ENCODE measurements around the gene SPC24.
A peak's percentile ranks its signal among the peaks of the same experiment; 100 is the strongest.
"Not testable (repeated sequence)": the region's sequence is repeated elsewhere in the genome, so short reads cannot be mapped to it uniquely, and the experiment has no call there.

SPC24 gene

DNA sequence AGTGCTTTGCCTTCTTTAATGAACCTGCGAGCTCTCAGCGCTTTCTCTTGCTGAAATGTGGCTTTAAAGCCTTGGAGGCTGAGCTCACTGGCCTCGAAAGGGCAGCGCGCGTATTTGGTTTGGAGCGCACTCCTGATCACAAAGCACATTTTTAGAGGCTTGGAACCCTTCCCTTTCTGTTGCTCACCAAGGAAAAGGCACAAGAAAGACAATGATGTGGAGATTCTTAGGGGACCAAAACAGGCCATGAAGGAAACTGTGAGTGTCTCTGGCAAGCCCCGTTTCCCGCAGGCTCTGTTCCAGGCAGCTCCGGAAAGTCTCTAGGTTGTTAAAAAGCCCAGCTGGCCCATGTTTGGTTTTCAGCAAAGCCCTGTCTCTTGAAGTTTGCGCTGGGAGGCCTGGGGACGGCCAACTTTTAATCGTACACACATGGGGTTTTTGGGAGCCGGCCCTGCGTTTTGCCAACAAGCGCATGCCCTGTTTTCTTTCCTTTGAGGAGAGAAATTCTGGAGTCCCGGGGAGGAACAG, 9.4 kb upstream of the SPC24 start:
- no peak for DNase-seq (ENCODE audit: low read depth)

DNA sequence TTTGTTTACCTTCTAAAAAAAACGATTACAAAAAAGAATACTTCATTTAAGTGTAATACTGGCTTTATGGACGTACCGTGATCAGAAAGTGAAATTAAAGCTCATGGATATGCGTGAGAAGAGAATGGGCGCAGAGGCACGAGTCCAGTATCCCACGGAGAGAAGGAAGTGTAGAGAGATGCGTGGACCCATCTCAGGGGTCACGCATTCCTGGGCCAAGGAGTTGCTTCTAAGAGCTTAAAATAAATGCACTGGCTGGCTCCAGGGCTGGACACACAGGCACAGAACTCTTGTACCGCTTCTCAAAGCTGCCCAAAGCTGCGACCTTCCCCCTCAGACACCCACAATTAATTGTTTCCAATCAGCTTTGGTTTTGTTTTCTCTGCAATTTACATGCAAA, 8.7 kb upstream of the SPC24 start:
- DNase-seq (ENCODE audit: low read depth): no peak

GRCh38 chr19:11160440-11160768, 4.8 kb upstream of the SPC24 start:
- not testable (repeated sequence) for DNase-seq (ENCODE audit: low read depth)

DNA sequence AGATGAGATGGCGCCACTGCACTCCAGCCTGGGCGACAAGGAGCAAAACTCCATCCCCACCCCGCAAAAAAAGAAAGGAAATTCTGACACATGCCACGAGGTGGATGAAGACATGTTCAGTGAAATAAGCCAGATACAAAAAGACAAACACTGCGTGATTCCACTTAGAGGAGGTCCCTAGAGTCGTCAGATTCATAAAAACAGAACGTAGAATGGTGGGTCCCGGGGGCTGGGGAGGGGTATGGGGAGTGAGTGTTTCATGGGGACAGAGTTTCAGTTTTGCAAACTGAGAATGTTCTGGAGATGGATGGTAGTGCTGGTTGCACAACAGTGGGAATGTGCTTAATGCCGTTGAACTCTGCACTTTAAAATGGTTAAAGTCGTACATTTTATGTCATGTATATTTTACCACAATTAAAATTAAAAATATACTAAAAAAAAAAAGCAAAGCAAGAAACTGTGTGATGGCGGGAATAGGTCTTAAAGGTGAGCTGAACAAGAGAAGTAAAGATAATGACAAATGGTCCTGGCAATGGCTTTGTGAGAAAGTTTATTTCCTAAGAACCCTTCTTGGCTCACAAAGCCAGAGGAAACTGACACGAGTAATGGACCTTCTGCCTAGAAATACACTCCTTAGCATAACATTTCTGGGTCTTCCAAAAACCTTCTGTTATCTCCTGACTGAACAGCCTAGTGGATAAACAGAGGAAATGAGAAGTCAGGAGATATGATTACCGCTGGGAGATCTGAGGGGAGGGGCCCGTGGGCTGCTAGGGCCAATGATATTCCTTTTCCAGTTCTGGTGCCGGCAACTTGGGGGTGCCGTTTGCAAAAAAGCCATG, 4.2 kb upstream of the SPC24 start:
- DNase-seq (ENCODE audit: low read depth): no peak

GRCh38 chr19:11154683-11155047, 917 bp downstream of the SPC24 start:
- DNase-seq (ENCODE audit: low read depth): no peak

DNA sequence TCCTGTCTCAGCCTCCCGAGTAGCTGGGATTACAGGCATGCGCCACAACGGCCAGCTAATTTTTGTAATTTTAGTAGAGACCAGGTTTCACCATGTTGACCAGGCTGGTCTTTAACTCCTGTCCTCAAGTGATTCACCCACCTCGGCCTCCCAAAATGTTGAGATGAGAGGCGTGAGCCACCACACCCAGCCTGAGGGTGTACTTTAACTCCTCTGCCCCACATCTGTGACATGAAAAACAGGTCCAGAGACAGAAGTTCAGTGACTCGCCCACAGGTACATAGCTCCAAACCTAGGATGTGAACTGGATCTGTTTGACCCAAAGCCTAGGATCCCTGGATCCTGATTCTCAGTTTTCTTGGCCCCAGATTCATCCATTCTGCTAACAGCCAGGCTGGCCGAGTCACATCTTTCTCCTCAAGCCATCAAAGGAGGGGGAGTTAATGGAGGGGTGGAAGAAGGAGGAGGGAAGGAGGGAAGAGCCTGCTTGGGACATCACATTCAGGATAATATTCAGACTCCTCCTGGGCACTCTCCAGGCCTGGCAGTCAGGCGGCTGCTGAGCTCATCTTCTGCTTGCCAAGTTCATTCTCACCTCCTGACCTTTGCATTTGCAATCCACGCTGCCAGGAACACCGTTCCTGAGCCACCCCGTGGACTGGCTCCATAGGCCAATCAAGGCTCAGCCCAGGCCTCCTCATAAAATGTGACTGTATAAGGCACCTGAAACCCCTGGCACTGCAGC, 3.1 kb downstream of the SPC24 start:
- DNase-seq (ENCODE audit: low read depth): no peak

DNA sequence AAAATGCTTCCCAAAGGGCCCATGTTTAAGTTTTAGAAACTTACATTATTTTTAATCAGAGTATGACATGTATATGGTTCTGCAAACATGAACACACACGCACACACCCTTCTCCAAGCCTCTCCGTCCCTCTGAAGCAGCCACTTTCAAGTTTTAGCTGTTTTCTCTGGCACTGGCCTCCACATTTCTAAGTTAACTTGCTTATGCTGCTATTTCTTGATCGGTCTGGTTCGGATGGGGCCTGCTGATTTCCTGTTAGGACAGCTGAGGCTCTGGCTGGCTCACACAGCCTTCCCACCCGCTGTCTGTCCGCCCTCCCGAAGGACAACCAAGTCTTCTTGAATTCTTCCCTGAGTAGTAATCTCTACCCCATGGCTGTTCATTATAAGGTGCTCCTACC, 4.4 kb downstream of the SPC24 start:
- DNase-seq (ENCODE audit: low read depth): no peak

- no peak for DNase-seq (ENCODE audit: low read depth)
Observed at GRCh38 chr19:11148001-11148400, 7.6 kb downstream of the SPC24 start.

- DNase-seq (ENCODE audit: low read depth): no peak
Observed at GRCh38 chr19:11145536-11145924, 10.1 kb downstream of the SPC24 start.

DNA sequence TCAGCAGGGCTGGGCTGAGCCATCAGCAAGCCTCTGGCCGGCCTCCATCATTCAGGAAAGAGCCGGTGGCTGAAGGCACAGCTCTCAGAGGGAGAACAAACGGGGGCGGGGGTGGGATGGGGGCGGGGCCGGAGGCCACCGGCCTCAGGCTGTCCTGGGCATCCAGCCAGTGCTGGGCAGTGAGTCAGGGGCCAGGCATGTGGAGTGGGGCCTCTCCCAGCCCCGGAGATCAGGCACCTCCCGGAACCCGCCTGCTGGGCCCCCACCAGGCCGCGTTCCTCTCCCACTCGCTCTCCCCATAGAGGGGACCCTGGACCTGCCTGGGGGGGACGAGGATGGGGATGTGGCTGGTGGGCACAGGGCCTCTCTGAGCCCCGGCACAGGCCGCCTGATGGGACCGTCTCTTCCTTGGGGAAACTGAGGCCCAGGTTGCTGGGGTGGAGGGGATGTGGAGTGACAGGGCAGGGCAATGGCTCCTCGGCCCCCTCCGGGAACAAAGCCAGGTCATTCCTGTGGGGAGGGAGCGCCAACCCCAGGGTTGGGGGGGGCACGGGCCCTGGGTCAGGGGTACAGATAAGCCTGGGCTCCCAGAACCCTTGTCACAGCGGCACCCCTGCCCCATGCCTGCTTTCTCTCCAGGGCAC, 12.9 kb downstream of the SPC24 start:
- no peak for DNase-seq (ENCODE audit: low read depth)

DNA sequence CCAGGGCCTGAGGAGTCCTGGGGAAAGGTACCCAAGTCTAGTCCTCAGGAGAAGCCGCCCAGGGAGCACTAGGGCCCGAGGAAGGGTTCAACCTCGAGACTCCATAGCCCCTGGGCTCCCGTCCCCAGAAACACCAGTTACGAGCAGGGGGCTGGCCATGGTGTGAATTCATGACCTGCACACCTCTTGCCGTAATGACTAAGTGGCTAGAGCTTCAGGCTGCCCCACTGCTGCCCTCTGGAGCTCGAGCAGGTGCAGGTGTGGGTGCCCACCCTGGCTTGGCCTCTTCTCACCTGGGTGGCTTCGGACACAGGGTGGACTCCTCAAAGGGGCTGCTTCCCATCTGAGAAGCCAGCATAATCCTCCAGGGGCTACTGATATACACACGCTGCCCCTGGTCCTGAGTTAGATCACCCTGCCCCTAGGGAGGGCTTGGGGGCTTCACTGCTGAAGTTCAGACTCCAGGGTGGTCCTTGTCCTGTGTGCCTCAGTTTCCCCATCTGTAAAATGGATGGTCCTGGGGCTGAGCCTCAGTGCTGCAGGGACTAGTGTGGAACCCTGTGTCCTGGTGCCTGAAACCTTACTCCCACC, 13.6 kb downstream of the SPC24 start:
- DNase-seq (ENCODE audit: low read depth): no peak

- no peak for DNase-seq (ENCODE audit: low read depth)
Observed at GRCh38 chr19:11140896-11141295, 14.7 kb downstream of the SPC24 start.

DNA sequence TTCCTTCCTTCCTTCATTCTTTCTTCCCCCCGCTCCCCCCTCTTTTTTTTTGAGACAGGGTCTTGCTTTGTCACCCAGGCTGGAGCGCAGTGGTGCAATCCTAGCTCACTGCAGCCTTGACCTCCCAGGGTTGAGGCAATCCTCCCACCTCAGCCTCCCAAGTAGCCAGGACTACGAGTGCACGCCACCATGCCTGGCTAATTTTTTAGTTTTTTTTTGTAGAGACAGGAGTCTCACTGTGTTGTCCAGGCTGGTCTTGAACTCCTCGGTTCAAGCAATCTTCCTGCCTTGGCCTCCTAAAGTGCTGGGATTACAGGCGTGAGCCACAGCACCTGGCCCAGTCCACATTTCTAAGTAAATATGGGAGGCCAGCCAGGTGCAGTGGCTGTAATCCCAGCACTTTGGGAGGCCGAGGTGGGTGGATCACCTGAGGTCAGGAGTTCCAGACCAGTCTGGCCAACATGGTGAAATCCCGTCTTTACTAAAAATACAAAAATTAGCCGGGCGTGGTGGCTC, 15.5 kb downstream of the SPC24 start:
- not testable (repeated sequence) for DNase-seq (ENCODE audit: low read depth)

GRCh38 chr19:11138601-11139300, 16.8 kb downstream of the SPC24 start:
- DNase-seq (ENCODE audit: low read depth): no peak

DNA sequence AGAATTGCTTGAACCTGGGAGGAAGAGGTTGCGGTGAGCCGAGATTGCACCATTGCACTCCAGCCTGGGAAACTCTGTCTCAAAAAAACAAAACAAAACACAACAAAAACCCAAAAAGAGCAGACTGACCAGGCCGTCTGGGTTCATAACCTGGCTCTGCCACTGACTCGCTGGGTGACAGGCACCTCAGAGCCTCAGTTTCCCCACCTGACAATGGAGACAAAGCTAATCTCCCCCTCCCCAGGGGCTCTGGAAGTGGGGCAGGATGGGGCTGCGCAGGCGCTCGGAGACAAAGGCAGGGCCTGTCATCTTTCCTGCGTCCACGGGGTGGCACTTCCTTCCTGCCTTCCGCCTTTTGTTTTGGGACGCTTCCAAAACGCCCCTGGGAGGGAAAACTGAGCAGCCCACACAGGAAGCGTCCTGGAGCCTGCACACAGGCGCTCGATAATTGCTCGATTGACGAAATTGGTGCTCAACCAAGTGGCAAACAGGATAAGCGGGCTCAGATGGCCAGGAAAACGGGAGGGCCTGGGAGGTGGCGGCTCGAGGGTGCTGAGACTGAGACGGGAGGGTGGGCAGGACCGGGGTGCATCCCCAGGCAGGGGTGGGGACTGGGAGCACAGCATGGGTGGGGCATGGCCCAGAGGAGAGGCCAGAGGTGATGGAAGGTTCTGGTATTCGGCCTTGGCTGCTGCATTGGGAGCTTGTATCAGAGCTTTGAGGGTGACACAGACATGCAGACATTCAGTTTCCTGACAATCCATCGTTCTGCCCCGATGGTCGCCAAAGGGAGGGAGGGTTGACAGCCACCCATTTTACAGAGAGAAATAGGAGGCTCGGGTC, 17.8 kb downstream of the SPC24 start:
- peak; percentile 17 for DNase-seq (ENCODE audit: low read depth)

DNA sequence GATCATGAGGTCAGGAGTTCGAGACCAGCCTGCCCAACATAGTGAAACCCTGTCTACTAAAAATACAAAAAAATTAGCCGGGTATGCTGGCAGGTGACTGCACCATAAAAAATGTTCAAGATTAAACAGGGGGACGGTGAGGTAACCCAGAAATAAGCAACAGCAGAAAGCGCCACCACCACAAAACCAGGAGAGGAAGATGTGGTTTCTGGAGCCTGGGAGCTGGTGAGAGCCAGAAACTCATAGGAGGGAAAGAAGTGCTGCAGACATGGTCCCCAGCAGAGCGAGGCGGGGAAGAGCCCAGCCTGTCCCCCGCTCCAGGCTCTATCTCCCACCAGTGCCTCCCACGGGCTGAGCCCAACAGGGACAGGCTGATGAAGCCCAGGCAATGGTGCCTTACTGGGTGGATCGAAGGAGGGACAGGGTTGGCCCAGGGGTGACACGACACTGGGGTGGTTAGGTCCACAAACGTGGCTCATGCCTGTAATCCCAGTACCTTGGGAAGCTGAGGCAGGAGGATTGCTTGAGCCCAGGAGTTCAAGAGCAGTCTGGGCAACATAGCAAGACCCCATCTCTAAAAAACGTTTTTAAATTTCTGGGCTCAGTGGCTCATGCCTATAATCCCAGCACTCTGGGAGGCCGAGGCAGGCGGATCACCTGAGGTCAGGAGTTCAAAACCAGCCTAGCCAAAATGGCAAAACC, 19.0 kb downstream of the SPC24 start:
- DNase-seq (ENCODE audit: low read depth): no peak

GRCh38 chr19:11131471-11131870, 24.1 kb downstream of the SPC24 start:
- DNase-seq (ENCODE audit: low read depth): no peak

DNA sequence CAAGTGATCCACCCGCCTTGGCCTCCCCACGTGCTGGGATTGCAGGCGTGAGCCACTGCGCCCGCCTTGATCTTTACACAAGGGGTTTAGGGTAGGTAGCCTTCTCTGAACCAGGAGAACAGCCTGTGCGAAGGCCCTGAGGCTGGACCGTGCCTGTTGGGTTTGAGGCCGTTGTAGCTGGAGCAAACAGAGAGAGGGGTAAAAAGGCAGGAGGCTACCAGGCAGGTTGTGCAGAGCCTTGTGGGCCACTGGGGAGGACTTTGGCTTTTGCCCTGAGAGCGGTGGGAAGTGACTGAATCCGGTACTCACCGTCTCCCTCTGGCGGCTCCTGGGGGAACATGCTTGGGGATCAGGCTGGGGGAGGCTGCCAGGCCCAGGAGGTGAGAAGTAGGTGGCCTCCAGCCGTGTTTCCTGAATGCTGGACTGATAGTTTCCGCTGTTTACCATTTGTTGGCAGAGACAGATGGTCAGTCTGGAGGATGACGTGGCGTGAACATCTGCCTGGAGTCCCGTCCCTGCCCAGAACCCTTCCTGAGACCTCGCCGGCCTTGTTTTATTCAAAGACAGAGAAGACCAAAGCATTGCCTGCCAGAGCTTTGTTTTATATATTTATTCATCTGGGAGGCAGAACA, 24.6 kb downstream of the SPC24 start:
- peak; percentile 59 for DNase-seq (ENCODE audit: low read depth)

- DNase-seq (ENCODE audit: low read depth): no peak
Observed at GRCh38 chr19:11127905-11128304, 27.7 kb downstream of the SPC24 start.
